NCI-H2081 treated with DMSO at 0.1 percent for 48 hours (cell line): ENCODE measurements around the gene MAEA.

ENCODE experiments used
- DNase-seq: peaks from one replicate; lab custom pipeline; 2025; lab: John Stamatoyannopoulos, UW

MAEA gene

DNA sequence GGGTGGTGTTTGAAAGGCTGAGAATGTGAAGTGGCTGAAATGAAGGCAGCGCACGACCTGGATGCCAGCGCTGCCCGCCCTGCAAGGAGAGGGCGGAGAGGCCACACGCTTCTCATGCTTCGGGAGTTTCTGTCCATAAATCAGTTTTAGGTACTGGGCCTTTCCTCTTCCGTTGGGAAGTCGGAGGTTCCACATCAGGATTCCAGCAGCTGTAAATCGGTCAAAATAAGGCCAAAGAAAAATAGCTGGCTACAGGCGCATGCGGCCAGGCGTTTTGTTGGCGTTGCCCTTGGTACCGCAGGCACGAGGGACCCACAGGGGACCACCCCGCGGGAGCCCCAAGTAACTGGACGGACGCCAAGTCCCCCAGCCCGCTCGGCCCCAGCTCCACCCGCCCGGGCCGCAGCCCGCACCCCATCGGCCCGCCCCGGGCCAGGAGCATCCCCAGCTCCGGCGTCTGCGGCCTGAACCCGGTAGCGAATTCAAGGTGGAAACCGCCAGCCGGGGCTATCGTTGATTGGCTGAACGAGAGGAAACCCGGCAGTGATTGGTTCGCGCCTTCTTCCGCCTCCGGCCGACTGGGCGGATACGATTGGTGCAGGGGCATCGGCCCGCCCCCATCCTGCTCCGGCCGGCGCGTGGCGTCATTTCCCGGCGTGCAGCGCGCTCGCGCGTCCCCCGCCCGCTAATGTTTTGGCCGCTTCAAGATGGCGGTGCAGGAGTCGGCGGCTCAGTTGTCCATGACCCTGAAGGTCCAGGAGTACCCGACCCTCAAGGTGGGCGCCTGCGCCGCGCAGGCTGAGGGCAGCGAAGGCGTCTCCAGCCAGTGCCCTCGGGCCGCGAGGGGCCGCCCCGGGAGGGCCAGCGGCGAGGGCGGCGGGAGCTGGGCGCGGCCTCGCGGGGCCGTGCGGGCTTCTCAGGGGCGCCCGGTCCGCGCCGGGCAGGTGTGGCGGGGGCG, at the start of gene MAEA:
Gene MAEA, plus strand, starts transcription at position 685 of the 958 bp plus-strand sequence. Its CDS starts 23 bp downstream, at position 708.
- peak; percentile 94 for DNase-seq

DNA sequence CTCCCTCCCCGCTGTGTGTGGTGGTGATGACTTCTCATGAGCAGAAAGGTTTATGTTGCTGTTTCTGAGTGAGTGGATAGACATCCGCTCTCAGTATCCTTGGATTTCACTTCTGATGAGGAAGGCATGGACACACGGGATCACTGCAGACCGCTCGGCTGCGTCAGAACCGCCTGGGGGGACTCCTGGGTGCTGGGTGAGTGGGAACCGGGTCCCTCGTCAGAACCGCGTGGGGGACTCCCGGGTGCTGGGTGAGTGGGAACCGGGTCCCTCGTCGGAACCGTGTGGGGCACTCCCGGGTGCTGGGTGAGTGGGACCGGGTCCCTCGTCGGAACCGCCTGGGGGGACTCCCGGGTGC, 49.8 kb upstream of the MAEA start:
- DNase-seq: no peak

DNA sequence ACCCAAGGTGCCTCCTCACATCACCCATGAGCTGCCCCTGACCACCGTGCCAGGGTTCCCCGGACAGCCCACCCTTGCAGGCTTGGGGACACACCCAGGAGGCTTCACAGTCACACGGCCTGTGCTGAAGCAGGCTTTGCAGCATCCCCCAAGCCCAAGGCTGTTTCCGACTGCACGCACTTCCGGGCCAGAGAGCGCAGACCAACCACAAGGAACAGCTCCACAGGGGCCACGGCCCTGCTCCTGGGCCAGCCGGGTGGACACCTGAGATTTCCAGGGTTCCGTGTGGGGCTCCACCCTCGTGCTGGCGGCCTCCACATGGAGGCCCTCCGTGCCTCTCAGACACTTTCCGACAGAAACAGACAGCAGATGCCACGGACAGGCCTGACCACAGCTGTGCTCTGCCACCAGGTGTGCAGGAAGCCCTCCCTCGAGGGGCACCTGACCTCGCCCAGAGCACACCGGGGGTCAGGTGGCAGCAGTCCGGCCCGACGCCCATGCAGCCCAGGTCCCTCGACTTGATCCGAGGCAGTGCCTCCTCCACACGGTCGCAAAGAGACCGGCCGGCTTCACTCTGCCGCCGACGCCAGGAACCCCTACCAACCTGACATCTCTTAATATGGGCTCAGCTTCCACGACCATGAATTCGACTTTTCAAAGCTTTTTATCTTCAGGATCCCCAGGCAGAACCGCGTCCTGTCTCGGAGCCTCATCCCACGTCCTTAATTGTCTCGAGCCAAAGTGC, 48.8 kb upstream of the MAEA start:
- DNase-seq: no peak

DNA sequence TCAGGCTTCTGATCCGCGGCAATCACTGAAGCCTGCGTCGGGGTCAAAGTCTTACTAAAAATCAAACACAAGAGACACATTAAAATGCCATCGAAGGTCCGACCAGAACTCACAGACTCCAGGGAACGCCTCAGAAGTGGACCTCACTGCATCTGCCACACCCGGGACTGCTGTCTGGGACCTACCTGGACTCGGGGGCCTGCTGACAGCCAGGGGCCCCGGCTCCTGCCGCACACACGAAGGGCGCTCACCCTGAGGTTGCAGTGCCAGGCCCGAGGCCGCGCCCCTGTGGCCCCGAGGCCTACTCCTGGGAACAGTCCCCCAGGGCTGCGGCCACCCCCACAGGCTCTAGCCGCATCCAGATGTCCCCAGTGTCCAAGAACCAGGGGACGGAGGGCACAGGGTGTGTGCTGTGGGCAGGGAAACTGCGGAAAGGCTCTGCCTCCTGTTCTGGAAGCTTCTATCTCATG, 48.2 kb upstream of the MAEA start:
- DNase-seq: no peak

DNA sequence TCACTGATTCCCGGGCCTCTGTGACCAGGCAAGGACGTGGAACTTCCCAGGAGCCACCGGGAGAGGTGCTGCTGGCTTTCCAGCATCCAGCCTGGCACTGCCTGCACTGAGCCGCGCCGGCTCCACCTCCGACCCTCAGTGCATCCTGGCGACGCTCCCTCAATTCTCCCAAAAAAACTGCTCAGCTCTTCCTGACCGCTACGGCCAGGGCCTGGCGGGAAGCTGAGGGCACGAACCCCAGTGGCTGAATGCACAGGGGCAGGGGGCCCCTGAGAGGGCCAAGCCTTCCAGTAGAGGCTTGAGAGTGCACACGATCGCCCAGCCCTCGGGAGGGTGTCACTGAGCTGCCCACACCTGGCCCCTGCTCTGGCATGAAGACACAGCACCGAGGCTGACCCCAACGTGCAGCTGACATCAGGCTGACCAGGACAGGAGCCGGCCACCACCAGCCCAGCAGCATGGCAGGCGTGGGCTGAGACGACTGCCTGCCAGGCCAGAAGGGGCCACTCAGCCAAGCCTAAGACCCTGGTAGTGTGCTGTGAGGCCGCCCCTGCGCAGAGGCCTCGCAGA, 47.7 kb upstream of the MAEA start:
- DNase-seq: no peak

DNA sequence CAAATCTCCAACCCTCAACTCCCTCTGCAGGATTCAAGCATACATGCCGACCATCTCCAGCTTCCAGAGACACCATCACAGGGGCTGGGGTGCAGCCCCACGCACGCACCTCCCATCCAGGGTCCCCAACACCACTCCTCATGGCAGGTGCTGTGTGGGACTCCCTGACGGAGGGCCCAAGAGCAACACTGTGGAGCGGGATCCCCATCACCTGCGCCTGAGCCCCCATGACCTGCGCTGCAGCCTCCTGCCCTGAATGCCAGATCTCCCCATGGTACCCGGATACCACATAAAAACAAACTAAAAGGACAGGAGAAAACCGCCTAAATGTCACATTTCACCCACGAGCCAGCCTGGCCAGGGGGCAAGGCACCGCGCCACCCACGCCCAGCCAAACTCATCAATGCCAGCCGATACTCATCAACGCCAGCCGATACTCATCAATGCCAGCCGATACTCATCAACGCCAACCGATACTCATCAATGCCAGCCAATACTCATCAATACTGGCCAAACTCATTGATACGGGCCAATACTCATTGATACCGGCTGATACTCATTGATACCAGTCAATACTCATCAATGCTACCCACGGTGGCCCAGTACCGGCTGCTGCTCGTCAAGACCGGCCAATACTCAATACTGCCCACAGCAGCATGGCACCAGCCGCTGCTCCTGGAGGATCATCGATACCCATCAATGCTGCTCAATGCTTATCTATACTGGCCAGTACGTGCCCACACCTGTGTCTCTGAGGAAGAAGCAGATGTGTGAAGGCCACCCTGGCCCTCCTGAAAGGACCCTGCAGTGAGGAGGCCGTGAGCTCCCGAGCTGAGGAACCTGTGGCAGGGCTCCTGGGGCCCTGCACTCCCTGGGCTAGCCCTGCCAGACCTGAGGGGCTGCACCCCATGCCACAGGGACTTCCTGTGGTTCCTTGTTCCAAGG, 46.9 kb upstream of the MAEA start:
- no peak for DNase-seq

DNA sequence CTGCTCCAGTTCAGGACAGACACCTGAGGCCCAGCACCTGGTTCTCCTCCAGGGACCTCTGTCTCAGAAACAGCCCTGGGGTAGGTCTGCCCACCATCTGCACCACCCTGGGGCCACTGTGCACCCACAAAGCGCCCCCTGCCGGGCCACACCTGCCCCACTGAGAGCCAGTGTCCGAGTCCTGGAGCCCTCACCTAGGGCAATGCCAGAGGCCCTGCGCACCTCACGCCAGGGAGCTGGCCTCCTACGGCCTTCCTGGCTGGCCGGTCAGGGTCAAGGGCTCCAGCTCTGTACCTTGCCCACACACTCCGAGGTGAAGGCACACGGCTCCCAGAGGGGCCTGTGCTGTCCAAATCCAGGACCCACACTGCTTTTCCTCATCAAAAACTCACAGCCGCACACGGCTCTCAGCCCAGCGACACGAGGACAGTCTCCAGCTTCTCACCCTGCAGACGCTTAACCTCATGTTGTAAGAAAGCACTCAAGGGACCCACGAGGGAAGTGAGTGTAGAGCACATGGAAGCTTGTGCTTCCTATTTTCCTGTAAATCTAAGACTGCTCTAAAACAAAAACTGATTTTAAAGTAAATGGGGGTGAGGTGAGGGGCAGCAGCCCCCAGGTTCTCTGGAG, 46.1 kb upstream of the MAEA start:
- DNase-seq: no peak

DNA sequence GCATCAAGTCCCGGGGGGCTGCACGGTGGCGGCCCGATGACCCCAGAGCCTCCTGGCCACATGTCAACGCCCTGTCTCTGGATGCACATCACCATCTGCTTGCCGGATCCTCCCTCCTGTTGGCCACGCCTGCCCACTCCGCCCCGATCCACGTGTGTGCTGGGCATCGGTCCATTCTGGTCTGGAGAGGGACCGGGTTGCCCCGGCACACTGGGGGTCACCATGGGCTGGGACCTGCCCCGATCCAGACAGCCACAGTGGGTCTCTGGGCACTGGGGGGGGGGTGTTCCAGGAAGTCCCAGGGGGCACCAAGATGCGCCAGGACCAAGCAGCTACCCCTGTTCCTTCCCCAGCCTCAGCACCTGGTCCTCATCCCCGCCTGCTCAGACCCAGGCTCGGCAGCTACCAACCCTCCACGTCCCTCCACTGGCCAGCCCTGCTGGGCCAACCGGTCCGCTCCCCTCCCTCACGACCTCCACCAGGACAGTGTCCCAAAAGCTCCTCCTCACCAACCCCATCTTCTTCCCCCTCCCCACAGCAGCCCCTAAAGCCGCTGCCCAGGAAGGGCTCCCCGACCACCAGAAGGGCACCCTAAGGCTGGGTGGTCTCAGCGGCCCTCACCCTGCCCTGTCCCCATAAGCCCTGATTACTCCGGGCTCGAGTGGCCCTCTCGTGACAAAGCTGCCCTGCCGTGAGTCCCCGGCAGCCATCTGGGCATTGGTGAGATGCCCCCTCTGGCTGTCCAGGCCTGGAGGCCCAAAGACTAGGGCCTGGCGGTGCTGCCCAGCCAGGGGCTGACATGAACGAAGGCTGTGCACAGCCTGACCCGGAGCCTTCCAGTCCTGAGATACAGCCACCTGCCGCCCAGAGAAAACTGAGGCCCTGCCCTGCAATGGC, 45.4 kb upstream of the MAEA start:
- DNase-seq: no peak

DNA sequence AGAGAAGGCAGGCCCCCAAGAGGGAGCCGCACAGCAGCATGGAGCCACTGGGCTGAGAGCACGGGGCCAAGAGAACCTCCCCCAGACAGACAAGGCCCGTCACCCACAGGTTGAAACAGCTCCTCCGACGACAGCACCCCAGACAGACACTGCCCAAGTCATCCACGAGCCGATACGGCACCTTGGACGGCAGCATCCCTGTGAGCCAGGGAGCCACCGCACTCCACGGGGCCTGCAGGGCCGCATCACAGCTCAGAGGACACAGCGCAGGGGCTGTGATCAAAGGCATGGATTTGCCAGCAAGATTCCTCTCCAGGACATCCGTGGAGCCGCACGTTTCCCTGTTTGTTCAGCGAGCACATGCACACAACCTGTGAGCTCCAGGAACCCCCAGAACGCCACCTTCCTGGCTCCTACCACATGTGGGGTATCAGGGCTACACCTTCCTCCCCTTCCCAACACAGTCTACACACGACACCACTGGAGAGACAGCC, 44.7 kb upstream of the MAEA start:
- no peak for DNase-seq

DNA sequence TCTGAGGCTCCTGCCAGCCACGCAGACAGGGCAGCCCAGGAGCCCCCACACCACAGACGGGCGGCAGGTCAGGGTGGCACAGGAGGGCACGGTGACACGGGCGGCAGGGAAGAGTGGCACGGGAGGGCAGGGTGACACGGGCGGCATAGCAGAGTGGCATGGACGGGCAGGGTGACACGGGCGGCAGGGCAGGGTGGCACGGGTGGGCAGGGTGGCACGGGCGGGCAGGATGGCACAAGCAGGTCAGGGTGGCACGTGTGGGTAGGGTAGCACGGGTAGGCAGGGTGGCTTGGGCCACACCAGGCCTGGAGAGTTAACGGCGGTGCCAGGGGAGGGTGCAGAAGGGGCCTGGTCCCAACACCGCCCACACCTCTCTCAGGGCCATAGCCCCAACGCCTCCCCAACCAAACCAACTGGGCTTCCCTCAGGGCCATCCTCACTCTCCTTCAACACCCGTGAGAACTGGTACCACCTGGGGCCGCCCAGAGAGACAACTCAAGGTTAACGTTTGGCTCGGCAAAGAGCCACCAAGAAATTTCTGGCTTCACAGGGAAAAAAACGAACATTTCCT, 44.1 kb upstream of the MAEA start:
- DNase-seq: no peak

DNA sequence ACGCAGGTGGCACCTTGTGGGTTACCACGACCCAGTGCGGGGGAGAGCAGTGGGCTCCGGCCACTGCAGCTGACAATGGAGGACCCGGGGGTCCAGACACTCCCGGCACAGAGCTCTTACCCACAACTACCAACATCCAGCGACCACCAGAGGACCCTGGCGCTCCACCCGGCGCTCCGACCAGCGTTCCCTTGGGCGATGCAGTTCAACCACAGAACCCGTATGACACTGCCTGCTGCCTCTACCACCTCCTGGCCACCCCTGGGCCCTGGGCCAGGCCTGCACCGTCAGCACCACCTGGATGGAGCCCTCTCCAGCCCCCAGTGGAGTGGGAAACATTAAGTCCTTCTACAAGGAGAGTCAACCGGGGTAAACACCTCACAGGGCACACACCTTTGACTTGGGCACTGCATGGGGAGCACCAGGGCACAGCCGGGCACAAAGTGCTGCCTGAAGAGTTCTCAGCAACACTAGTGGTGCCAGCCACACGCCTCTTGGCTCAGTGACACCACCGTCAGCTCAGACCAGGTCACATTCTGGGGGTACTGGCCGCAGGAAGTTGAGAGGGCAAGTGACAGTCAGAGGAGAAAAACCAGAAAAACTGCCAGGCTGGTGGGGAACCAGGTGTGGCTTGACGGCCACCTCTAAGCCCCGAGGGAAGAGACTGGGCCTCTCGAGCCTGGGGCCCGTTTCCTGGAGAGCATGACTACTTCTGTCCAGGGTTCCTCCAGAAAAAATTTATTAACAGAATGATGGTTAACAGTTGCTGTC, 43.4 kb upstream of the MAEA start:
- DNase-seq: no peak

DNA sequence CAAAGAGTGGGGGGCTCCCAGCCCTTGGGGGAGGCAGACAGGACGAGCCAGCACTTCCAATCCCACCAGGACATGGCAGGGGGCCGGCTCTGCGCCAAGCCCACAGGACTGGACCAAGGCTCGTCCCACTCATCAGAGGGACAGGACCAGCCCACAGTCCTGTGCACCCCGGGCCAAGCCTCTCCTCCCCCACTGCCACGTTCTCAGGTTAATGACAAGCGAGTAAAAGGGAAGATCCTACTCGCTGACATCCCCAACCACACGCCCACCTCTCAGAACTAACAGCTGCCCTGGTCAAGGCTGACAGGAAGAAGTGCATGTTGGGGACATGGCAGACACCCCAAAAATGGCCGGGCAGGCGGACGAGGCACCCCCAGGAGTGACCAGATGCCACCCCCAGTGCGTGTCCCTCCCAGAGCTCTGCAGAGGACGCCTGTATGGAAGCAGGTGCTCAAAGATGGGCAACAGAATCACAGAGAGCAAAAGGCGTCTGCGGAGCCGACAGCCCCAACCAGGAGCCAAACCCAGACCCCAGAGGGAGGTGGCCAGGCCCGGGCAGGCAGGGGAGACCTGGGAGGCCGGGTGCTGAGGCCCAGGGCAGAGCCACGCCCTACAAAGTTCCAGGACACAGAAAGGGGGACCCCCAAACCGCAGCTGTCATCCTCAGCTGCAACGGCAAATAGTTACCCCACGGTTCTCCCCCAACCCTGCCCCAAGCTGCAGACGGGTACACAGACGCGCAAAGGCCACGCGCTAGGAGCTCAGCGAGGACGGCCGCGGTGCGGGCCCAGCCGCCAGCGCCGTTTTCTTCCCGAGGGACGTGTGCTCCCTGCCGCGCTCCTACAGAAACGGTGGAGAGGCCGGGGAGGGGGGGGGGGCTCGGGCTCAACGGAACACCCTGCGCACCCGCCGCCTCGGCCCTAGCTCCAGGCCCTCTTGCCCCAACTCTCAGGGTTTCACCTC, 42.5 kb upstream of the MAEA start:
- no peak for DNase-seq

DNA sequence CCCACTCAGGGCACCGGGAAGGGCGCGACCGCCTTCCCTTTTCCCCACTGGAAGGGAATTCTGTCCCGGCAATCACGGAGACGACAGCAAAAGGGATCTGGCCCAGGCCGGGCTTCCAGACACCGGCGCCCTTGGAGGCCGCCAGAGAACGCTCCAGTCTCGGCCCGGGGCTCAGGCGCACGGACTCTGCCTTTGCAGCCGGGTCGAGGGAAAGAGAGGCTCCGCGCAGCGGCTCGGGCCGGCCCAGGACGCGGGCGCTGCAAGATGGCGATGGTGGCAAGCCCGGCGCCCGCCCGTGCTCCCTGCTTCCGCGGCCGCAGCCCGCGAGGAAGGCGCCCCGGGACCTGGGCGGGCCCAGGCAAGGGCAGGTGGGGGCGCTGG, 41.8 kb upstream of the MAEA start:
- no peak for DNase-seq

DNA sequence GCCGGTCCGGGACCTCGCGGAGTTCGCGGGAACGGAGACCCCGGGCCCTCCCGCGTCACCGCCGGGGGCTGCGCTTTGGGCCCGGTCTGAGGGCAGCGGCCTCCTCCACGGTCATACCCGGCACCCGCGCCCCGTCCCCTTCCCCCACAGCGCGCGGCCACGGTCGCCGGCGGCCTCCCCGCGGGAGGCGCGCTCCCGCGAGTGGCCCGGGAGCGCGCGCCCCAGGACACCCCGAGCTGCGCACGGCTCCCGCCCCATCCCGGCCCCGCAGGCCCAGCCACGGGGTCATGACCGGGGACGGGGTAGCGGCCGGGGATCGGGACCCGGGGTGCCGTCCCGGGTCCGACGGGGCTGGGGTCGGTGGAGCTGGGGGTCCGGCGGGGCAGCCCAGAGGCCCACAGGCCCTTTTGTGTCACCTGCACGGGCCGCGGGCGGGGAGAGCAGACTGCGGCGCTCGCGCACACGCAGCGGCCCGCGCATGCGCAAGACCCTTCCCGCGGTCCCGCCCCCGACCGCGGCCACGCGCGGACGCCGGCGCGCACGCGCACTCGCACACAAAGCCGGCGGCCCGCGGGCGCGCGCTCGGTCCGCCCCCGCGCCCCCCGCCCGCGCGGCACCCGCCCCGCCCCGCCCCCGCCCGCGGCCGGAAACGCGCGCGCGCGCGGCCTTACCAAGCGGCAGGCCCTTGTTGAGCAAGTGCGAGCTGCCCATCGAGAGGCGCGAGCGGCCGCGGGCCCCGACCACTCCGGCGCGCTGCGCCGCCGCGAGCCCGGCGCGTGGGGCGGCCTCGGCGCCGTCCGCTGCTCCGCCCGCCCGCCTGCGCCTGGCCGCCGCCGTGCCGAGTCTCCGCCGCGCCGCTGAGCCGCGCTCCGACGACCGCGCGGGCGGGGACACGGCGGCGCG, 41.2 kb upstream of the MAEA start, which contains the start of gene CTBP1:
Gene CTBP1, minus strand, starts transcription at position 886 of the 903 bp plus-strand sequence. CDS start 7,799 bp downstream, outside the sequence.
- DNase-seq: peak; percentile 15

DNA sequence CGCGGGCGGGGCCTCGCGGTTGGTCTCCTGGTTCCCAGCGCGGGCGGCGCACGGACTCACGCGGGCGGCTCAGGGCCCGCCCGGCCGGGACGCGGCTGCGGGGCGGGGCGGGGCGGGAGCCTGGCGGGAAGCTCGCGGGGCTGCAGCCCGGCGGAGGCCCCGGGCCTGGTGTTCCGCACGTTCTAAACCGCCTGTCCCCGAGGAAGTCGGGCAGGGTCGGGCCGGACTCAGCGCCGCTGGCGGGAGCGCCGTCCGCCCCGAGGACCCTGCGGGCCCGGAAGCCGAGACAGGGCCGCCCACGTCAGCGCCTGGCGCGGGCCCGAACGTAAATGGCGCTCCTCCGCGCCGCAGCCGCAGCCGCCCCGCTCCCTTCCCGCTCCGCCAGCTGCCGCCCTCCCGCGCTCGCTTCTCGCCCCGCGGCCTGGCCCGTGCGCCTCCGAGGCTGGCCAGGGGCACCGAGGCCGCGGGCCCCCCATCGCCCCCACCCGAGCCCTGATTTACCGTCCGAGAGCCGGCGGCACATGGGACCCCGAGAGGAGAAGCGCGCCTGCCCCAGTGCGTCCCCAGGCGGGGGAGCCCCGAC, 40.5 kb upstream of the MAEA start:
- DNase-seq: peak; percentile 38
